Thyroid gland (tissue), 4 donors: ENCODE data around the gene CHN2. TPM values are rescaled to one million over a fixed set of nuclear protein-coding genes. Genes with fewer than 3 reads are reported as not detected.

ENCODE experiments used
- DNase-seq, 2 donors: peaks; one replicate each; pipeline ENCODE4 v3.0.0-alpha.2; 2019
- H3K27ac ChIP-seq, 3 donors: fragments of 200-600 bp; sonication (generic); 1 replicate in 2 of 3; 2 replicates in 1 of 3; pipeline ENCODE4 v1.5.1; 2016 to 2019; ENCODE audit warnings: mild to moderate bottlenecking in 1 of 3, moderate library complexity in 1 of 3
- H3K27me3 ChIP-seq: fragments of 200-600 bp; sonication (generic); one replicate; pipeline ENCODE4 v1.5.1; 2019
- H3K36me3 ChIP-seq, 2 donors: fragments of 200-600 bp; sonication (generic); one replicate each; pipeline ENCODE4 v1.5.1; 2016 to 2019
- H3K4me1 ChIP-seq, 2 donors: fragments of 200-600 bp; sonication (generic); one replicate each; pipeline ENCODE4 v1.5.1; 2017 to 2019
- H3K4me3 ChIP-seq, 3 donors: fragments of 200-600 bp; sonication (generic); replicated peaks in 1 of 3; 1 replicate in 2 of 3; 2 replicates in 1 of 3; pipeline ENCODE4 v1.5.1; 2016; ENCODE audit warnings: mild to moderate bottlenecking in 1 of 3
- H3K9me3 ChIP-seq: fragments of 200-600 bp; sonication (generic); one replicate; pipeline ENCODE4 v1.5.1; 2017
- CTCF ChIP-seq, 6 experiments: fragments of 200-600 bp in 3 of 6; fragments of 450-650 bp in 3 of 6; sonication (generic) in 3 of 6; IDR thresholded peaks; one replicate each; pipeline ENCODE4 v1.5.1; 2016 to 2019; ENCODE audit warnings: antibody characterized with exemption in 6 of 6, mild to moderate bottlenecking in 2 of 6, inconsistent platforms in 1 of 6, moderate library complexity in 1 of 6
- POLR2A ChIP-seq, 2 donors: fragments of 450-650 bp; IDR thresholded peaks; one replicate each; pipeline ENCODE4 v1.6.1; 2017; ENCODE audit warnings: antibody characterized with exemption in 2 of 2, mild to moderate bottlenecking in 2 of 2, moderate library complexity in 1 of 2
- WGBS, 2 donors: methylation state at CpG; one replicate each; pipeline ENCODE4 v1.1.5; 2017; 5-methylcytosine and 5-hydroxymethylcytosine counted together
- intact Hi-C: fragments of 100-400 bp; cut with DNase I; formaldehyde crosslinking; loops from one replicate; pipeline ENCODE4 v1.15.1; 2023
- total RNA-seq, 4 donors: library from RNA; depleted of rRNA; stranded (reverse); fragments of >200 nt; gene quantifications; one replicate each; pipeline ENCODE4 v1.2.3, GENCODE V29; 2016

CHN2 gene
- total RNA-seq, 4 donors from 2014 or later: 11.7 to 54.3 (median 41.4) TPM

DNA sequence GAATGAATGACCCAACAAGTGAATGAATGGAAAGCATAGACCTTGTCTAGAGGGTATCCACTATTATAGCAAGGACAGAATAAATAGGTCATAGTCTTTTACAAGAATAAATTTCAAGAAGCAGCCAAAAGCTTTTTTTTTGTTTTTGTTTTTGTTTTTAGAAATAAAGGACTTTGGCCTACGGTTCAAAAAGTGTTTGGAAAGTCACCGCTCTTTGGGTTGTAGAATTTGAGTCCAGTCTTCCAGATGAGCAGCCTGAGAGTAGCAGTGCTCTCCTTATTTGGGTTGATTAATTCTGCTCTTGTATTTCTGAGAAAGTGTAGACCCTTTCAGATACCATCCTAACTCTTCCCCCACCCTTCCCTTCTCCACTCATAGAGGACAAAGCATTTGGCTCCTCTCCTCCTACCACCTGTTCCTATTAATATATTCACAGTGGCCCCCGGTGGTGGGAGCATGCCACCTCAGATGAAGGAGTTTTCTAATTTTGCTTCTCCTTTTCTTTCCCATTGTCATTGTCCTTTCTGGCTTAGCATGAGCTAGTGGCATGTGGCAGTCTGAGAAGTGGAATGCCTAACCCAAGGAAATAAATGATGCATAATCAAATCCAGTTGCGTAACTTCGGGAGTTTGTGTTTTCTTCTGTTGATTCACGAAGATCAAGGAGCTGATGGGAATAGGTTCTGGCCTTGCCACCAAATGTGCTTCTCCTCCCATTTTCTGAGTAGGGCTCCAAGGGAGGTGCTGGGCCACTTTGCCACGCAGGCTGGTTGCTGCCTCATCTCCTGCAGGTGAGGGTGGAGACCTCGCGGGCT lies 114.7 kb downstream of the CHN2 start:
- TF ChIP-seq POLR2A (IDR thresholded peaks at IDR 0.05): no peak
- TF ChIP-seq CTCF (IDR thresholded peaks at IDR 0.05): peak in 1 of 6 experiments; percentile 6
- no peaks in the 10 kb centered on the region for H3K9me3 ChIP-seq
- no peak for DNase-seq

GRCh38 chr7:29310625-29311024 lies 116.0 kb downstream of the CHN2 start:
- Histone ChIP-seq H3K4me1 (no peaks in the 10 kb centered on the region), H3K36me3 (no peaks in the 10 kb centered on the region), H3K27me3 (no peaks in the 10 kb centered on the region), H3K4me3 (no peak overlapping the region), H3K9me3 (no peaks in the 10 kb centered on the region), H3K27ac (no peak overlapping the region)
- TF ChIP-seq CTCF (IDR thresholded peaks at IDR 0.05): no peak
- TF ChIP-seq POLR2A (IDR thresholded peaks at IDR 0.05): no peak
- DNase-seq: no peak
- intact Hi-C loops: no loop called here

More for the DNA sequence above, 114.7 kb downstream of the CHN2 start:
- Histone ChIP-seq H3K36me3 (no peaks in the 10 kb centered on the region), H3K27me3 (no peaks in the 10 kb centered on the region), H3K4me1 (no peaks in the 10 kb centered on the region), H3K4me3 (no peak overlapping the region), H3K27ac (no peak overlapping the region)
- intact Hi-C loops: no loop called here
- 90 to 95% methylated on average over 7 to 9 of the region's 9 CpGs for WGBS, 2 donors

GRCh38 chr7:29311314-29311713 lies 116.7 kb downstream of the CHN2 start:
- no peak for TF ChIP-seq CTCF (IDR thresholded peaks at IDR 0.05)
- no peak for TF ChIP-seq POLR2A (IDR thresholded peaks at IDR 0.05)
- intact Hi-C loops: no loop called here
- H3K27ac ChIP-seq: no peak overlapping the region
- DNase-seq: no peak
- H3K4me1 ChIP-seq: no peaks in the 10 kb centered on the region
- H3K27me3 ChIP-seq: no peaks in the 10 kb centered on the region
- H3K4me3 ChIP-seq: no peak overlapping the region
- WGBS, 2 donors: 98% methylated on average over 3 of the region's 3 CpGs
- H3K36me3 ChIP-seq: no peaks in the 10 kb centered on the region
- no peaks in the 10 kb centered on the region for H3K9me3 ChIP-seq

DNA sequence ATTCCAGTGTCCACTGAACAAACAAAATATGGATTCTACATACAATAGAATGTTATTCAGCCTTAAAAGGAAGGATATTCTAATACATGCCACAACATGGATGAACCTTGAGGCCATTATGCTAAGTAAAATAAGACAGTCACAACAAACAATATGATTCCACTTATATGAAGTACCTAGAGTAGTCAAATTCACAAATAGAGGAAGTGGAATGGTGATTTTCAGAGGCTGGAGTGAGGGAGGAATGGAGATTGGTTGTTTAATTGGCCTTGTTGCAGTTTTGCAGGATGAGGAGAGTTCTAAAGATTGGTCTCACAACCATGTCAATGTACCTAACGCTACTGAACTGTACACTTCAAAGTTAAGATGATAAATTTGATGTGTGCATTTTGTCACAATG lies 119.6 kb downstream of the CHN2 start:
- Histone ChIP-seq H3K9me3 (no peaks in the 10 kb centered on the region), H3K4me1 (no peaks in the 10 kb centered on the region), H3K36me3 (no peaks in the 10 kb centered on the region), H3K4me3 (no peak overlapping the region), H3K27ac (no peak overlapping the region), H3K27me3 (no peaks in the 10 kb centered on the region)
- DNase-seq: no peak
- 92 to 95% methylated on average over 1 of the region's 1 CpG for WGBS, 2 donors
- intact Hi-C loops: no loop called here
- TF ChIP-seq CTCF (IDR thresholded peaks at IDR 0.05) (no peak), POLR2A (IDR thresholded peaks at IDR 0.05) (no peak)

- TF ChIP-seq CTCF (IDR thresholded peaks at IDR 0.05): no peak
- TF ChIP-seq POLR2A (IDR thresholded peaks at IDR 0.05): no peak
- 92 to 94% methylated on average over 3 of the region's 3 CpGs for WGBS, 2 donors
- intact Hi-C loops: no loop called here
These were observed 120.7 kb downstream of the CHN2 start for GRCh38 chr7:29315122-29315891.

More at GRCh38 chr7:29315122-29315891, 120.7 kb downstream of the CHN2 start:
- no peaks in the 10 kb centered on the region for H3K4me1 ChIP-seq
- DNase-seq: no peak
- H3K27me3 ChIP-seq: no peaks in the 10 kb centered on the region
- no peak overlapping the region for H3K27ac ChIP-seq
- no peak overlapping the region for H3K4me3 ChIP-seq
- no peaks in the 10 kb centered on the region for H3K36me3 ChIP-seq
- no peaks in the 10 kb centered on the region for H3K9me3 ChIP-seq
